ENCODE measurements around the gene CLEC16A. TPM values are rescaled to one million over a fixed set of nuclear protein-coding genes. Genes with fewer than 3 reads are reported as not detected.

The CLEC16A gene
- total and polyA plus RNA-seq, 4 donors = 14.3 to 44.4 (median 26.4) TPM

DNA sequence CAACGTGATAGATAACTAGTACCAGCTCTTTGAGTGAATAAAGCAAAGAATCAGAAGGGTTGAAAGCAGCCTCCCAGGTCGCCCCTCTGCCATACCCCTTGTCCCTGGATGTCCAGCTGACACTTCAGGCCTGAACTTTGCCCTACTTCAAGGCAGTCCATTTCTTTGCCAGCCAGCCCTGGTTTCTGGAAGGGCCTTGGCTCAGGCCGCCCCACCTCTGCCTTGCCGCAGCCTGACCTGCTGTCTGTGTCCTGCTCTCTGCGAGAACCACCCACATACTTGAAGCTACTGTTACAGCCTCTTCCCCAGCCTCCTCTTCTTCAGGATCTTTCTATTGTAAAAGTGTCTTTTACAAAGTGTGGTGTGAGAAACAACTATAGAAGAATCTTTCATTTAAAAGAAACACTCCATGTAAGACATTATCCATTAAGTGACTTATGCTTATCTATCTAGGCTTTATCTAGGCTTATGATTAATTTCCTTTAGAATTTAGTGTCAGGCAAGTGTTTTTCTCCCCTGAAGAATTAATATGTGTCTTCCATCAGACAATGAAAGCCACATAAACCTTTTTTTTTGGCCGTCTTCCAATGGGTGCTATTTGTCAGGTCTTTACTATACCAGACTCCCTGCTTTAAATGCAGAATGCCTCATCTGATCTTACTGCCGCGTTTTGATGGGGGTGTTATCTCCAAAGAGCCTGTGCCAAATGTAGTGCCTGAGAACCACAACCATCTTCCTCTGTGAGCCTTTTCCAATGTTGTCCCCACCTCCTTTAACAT lies 177.7 kb downstream of the CLEC16A start:
- 89 to 90% methylated on average over 8 of the region's 8 CpGs for WGBS, 2 donors
- TF ChIP-seq, protein P1, sequence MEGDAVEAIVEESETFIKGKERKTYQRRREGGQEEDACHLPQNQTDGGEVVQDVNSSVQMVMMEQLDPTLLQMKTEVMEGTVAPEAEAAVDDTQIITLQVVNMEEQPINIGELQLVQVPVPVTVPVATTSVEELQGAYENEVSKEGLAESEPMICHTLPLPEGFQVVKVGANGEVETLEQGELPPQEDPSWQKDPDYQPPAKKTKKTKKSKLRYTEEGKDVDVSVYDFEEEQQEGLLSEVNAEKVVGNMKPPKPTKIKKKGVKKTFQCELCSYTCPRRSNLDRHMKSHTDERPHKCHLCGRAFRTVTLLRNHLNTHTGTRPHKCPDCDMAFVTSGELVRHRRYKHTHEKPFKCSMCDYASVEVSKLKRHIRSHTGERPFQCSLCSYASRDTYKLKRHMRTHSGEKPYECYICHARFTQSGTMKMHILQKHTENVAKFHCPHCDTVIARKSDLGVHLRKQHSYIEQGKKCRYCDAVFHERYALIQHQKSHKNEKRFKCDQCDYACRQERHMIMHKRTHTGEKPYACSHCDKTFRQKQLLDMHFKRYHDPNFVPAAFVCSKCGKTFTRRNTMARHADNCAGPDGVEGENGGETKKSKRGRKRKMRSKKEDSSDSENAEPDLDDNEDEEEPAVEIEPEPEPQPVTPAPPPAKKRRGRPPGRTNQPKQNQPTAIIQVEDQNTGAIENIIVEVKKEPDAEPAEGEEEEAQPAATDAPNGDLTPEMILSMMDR (IDR thresholded peaks at IDR 0.05; ENCODE audit: control extremely low read depth, extremely low read depth) = no peak
- Histone ChIP-seq H3K4me3 (no peak overlapping the region), H3K27me3 (ENCODE audit: control insufficient read depth in 3 of 3, insufficient read depth in 3 of 3, low read length in 2 of 3) (no peaks in the 10 kb centered on the region), H3K9ac (ENCODE audit: insufficient read depth in 1 of 2, low read length in 2 of 2) (no peak overlapping the region), H3K36me3 (ENCODE audit: control insufficient read depth in 4 of 4, insufficient read depth in 4 of 4, low read length in 4 of 4) (peaks cover 7 to 32% (median 11%) of the 10 kb centered on the region in 4 donors), H3K9me3 (ENCODE audit: control insufficient read depth in 4 of 4, insufficient read depth in 3 of 4, low read length in 3 of 4) (no peaks in the 10 kb centered on the region), H3K27ac (ENCODE audit: low read depth in 1 of 2, low read length in 1 of 2) (no peak overlapping the region), H3K4me1 (ENCODE audit: control insufficient read depth in 5 of 5, insufficient read depth in 5 of 5, low read length in 5 of 5) (peaks cover 0 to 25% (median 8%) of the 10 kb centered on the region in 5 donors)
- no peak for DNase-seq
- ATAC-seq (ENCODE audit: insufficient read depth, low FRiP score) = no peak

DNA sequence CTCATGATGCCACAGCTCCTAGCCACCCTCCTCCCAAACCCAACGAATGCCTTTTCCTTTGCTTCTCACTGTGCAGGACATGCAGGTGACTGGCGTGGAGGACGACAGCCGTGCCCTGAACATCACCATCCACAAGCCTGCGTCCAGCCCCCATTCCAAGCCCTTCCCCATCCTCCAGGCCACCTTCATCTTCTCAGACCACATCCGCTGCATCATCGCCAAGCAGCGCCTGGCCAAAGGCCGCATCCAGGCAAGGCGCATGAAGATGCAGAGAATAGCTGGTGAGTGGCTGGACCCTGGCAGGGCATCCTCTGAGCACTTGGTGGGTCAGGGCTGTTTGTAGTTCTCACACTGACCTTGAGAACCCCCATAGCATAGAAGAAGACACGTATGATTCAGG lies 179.3 kb downstream of the CLEC16A start:
- no peak for DNase-seq
- Histone ChIP-seq H3K4me3 (no peak overlapping the region), H3K27me3 (ENCODE audit: control insufficient read depth in 3 of 3, insufficient read depth in 3 of 3, low read length in 2 of 3) (no peaks in the 10 kb centered on the region), H3K36me3 (ENCODE audit: control insufficient read depth in 4 of 4, insufficient read depth in 4 of 4, low read length in 4 of 4) (peaks cover 7 to 32% (median 11%) of the 10 kb centered on the region in 4 donors), H3K4me1 (ENCODE audit: control insufficient read depth in 5 of 5, insufficient read depth in 5 of 5, low read length in 5 of 5) (peaks cover 0 to 40% (median 16%) of the 10 kb centered on the region in 5 donors), H3K9ac (ENCODE audit: insufficient read depth in 1 of 2, low read length in 2 of 2) (no peak overlapping the region), H3K9me3 (ENCODE audit: control insufficient read depth in 4 of 4, insufficient read depth in 3 of 4, low read length in 3 of 4) (no peaks in the 10 kb centered on the region), H3K27ac (ENCODE audit: low read depth in 1 of 2, low read length in 1 of 2) (no peak overlapping the region)
- TF ChIP-seq, protein P1 (IDR thresholded peaks at IDR 0.05; ENCODE audit: control extremely low read depth, extremely low read depth) = no peak
- WGBS, 2 donors = 96 to 98% methylated on average over 11 of the region's 11 CpGs
- ATAC-seq (ENCODE audit: insufficient read depth, low FRiP score) = no peak

DNA sequence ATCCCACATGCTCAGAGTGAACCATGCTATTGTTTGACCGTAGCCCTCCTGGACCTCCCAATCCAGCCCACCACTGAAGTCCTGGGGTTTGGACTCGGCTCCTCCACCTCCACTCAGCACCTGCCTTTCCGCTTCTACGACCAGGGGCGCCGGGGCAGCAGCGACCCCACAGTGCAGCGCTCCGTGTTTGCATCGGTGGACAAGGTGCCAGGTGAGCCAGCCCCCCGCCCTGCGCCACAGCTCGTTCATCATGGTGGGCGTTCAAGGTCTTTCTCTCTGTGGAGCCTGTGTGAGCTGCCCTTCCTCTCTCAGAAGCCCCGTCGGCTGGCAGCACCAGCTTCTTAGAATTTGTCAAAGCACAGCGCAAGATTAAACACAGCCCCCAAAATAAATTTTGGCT lies 181.6 kb downstream of the CLEC16A start:
- Histone ChIP-seq H3K4me3 (no peak overlapping the region), H3K4me1 (ENCODE audit: control insufficient read depth in 5 of 5, insufficient read depth in 5 of 5, low read length in 5 of 5) (peaks cover 0 to 62% (median 24%) of the 10 kb centered on the region in 5 donors), H3K36me3 (ENCODE audit: control insufficient read depth in 4 of 4, insufficient read depth in 4 of 4, low read length in 4 of 4) (peaks cover 7 to 34% (median 11%) of the 10 kb centered on the region in 4 donors), H3K27ac (ENCODE audit: low read depth in 1 of 2, low read length in 1 of 2) (no peak overlapping the region), H3K9ac (ENCODE audit: insufficient read depth in 1 of 2, low read length in 2 of 2) (no peak overlapping the region), H3K27me3 (ENCODE audit: control insufficient read depth in 3 of 3, insufficient read depth in 3 of 3, low read length in 2 of 3) (no peaks in the 10 kb centered on the region), H3K9me3 (ENCODE audit: control insufficient read depth in 4 of 4, insufficient read depth in 3 of 4, low read length in 3 of 4) (no peaks in the 10 kb centered on the region)
- TF ChIP-seq, protein P1 (IDR thresholded peaks at IDR 0.05; ENCODE audit: control extremely low read depth, extremely low read depth) = no peak
- DNase-seq (no peak), ATAC-seq (ENCODE audit: insufficient read depth, low FRiP score) (no peak)
- 97 to 98% methylated on average over 17 of the region's 17 CpGs for WGBS, 2 donors

Measured in lung (tissue), 12 donors.